Measurements from ENCODE around the gene HOXC5.
A peak's percentile ranks its signal among the peaks of the same experiment; 100 is the strongest.

Gene HOXC5

DNA sequence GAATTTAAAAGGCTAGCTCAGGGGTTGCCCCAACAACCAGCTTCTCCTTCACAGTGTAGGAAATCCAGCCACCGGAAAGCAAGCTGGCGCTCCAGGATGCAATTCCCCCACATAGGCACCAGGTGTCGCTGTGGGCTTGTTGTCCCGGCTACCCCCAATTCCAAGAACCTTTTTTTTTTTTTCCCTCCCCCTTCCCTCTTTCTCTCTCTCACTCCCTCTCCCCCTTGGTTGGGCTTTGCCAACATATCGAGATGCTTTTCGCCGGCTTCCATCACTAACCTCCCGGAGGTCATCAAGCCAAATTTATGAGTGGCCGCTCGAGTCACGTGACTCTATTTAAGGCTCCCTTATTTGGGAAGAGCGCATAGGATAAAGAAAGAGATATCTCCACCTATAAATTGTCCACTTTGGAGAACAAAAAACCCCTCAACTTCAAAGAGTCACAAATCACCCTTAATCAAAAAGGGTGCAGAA lies at the start of gene HOXC5:
TSS of gene HOXC5 (plus strand) at position 424 of the 474 bp plus-strand sequence. CDS start 73 bp downstream, outside the sequence.
- DNase-seq (ENCODE audit: low spot score): peak; percentile 81

DNA sequence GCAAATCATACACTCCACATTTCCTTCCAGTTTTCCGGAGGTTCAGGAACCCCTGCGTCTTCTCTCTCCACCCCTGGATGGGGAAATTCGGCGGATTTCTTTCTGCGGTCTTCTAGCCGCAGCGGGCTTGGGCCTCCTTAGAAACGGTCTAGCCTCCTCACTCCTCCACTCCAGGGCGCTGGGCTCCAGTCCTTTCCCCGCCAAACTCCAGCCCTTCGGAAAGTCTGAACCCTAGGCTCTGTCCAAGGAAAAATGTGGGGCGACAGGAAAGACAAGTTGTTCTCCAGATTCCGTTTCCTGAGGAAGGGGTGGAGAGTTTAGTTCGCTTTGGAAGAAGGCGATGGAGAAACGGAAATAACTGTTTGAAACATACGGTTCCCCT lies 49.3 kb upstream of the HOXC5 start:
- no peak for DNase-seq (ENCODE audit: low spot score)

DNA sequence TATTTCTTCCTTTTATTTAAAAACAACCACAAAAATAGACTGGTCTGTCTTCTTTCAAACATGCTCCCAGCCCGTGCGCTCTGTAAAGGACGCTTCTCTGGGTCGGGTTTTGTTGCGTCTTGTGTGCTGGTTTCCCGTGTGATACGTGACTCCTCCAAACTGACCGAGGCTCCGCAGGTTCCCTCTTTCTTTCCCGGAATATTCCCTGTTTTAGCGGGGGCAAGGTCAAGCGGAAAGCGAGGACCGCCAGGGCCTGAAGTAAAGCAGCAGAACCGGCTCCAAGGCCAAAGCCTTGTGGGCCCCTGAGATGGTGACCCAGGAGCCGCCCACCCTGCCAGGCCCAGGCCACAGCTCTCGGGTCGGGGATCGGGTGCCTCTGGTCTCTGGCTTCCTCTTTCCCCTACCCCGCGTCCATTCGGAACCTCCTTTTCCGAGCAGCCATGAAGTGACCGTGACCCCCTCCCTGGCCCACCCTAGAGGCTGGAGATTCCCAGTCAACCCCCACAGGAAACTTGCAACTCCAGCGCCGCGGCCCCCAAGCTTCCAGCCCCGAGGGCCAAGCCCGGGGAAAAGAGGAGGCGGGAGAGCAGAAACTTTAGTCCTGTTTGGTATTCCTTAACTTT lies 48.8 kb upstream of the HOXC5 start:
- no peak for DNase-seq (ENCODE audit: low spot score)

DNA sequence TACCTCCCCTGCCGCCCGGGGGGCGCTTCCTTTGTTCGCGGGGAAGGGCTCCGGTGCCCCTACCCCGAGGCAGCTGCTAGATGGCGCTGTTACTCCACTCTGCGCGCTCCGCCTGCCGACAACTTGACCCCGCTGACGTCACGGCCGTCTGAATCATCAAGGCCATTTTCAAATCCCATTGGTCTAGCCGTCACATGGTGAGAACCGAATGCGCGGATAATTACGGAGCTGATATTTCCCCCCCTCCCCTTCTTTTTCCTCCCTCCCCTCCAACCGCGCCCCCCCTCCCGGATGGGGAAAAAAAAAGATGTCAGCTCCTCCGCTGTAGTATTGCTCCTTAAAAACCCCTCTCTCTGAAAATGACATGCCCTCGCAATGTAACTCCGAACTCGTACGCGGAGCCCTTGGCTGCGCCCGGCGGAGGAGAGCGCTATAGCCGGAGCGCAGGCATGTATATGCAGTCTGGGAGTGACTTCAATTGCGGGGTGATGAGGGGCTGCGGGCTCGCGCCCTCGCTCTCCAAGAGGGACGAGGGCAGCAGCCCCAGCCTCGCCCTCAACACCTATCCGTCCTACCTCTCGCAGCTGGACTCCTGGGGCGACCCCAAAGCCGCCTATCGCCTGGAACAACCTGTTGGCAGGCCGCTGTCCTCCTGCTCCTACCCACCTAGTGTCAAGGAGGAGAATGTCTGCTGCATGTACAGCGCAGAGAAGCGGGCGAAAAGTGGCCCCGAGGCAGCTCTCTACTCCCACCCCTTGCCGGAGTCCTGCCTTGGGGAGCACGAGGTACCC lies 47.8 kb upstream of the HOXC5 start, which contains the start of gene HOXC10:
TSS of gene HOXC10 (plus strand) at position 246 of the 791 bp plus-strand sequence. CDS start at position 360, 114 bp downstream.
- DNase-seq (ENCODE audit: low spot score): peak; percentile 92

DNA sequence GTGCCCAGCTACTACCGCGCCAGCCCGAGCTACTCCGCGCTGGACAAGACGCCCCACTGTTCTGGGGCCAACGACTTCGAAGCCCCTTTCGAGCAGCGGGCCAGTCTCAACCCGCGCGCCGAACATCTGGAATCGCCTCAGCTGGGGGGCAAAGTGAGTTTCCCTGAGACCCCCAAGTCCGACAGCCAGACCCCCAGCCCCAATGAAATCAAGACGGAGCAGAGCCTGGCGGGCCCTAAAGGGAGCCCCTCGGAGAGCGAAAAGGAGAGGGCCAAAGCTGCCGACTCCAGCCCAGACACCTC lies 47.2 kb upstream of the HOXC5 start:
- no peak for DNase-seq (ENCODE audit: low spot score)

DNA sequence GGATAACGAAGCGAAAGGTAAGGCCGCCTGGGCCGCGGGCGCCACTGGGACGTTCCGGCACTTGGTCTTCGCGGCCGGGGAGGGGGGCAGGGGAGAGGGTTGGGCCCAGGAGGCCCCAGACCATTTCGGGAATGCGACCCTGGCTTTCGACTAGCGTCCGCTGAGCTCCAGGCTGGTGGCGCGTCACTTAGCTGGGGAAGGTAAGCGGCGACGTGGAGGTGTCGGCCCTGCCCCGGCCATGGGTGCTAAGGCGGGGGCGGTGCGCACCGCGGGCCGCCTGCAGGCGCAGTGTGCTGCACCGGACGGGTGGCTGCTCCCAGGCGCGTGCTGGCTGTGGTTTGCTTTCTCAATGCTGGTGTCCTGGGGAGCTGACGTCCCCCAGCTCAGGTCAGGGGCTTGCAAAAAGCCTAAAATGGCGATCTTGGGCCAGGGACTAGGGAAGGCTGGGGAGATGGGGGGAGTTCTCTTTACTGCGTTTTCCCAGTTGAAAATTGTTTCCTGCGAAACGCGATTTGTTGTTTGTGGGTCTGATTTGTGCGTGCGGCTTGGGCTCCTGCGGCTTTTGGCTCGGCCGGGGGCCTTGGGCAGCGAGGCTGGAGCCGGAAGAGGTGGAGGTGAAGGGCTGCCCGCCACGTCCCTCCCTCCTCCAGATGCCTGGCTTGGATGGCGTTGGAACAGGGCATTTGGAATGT lies 46.7 kb upstream of the HOXC5 start:
- peak; percentile 47 for DNase-seq (ENCODE audit: low spot score)

DNA sequence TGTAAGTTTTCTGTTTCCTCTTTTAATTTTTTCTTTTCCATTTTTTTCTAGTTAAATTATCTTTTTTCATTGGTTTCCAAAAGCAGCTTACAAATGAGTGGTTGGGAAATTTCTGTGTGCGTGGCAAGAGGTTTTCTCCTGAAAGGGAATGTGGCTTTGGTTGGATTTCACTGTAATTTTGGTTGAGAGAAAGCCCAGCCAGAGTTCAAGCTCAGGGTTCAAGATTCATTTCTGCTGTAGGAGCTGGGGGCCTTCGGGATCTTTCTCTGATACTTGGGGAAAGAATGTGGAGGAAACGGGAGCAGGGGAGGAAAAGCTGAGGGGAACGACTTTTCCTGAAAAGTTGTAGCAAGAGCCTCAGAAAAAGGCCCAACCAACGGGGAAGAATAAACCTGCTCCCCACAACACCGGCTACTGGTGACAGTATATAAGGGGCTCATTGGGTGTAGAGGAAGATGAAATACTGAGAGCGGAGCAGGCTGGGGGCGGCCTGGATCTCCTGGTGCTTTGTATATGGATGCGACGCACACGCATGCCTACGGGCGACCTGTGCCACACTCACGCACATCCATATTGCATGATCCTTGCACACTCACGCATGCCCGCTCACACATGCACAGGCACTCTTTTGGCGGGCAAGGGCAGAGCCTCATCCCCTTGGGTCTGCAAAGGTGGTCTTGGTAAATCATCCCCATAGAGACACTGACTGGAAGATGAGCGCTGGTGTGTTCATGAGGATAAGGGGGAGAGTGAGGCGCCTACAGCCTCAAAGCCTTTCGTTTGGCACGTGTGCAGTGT lies 46.0 kb upstream of the HOXC5 start:
- no peak for DNase-seq (ENCODE audit: low spot score)

DNA sequence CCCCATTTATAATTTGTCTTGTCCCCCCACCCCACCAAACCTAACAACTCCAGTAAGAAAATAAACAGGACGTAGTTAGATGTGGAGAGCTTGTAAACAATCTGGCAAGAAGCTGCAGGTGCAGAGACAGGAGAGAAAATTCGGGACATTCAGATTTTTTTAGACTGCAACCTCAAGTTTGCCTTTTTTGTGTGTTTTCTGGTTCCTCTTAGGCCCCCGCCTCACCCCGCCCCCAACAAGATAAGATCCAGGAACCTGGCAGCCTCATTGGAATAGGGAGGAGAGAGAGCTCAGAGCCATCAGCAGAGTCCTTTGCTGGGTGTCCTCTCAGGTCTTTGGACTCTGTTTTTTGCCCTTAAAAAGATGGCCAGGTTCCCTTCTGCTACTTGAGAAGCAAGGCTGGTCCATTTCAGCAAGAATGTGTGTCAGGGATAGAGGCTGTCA lies 45.0 kb upstream of the HOXC5 start:
- no peak for DNase-seq (ENCODE audit: low spot score)

DNA sequence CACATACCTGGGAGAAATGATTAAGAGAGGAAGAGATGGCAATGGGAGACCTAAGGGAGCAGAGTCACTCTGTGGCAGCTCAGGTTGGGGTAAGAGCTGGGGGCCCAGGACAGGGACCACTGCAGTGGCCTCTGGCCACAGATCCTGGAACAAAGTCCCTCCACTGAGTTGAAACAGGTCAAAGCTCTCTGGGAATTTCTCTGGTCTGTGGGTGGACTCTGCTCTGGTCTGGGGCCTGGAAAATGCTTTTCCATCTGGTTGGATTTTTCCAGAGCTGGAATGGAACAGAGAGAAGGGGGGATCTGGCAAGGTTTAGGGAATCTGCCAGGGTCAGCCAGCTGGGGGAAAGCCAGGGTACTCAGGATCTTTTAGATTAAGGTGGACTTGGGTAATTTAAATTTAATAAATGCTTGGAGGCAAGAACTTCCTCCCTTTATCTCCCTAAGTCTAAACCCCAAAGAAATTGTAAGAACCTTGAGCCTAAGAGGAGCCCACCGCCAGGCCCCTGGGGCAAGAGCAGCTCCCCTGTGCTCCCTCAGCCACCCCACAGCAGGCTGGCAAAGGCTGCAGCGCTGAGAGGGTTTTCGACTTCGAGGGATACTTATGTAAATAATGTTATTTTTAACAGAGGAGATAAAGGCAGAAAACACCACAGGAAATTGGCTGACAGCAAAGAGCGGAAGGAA lies 44.2 kb upstream of the HOXC5 start:
- DNase-seq (ENCODE audit: low spot score): no peak

DNA sequence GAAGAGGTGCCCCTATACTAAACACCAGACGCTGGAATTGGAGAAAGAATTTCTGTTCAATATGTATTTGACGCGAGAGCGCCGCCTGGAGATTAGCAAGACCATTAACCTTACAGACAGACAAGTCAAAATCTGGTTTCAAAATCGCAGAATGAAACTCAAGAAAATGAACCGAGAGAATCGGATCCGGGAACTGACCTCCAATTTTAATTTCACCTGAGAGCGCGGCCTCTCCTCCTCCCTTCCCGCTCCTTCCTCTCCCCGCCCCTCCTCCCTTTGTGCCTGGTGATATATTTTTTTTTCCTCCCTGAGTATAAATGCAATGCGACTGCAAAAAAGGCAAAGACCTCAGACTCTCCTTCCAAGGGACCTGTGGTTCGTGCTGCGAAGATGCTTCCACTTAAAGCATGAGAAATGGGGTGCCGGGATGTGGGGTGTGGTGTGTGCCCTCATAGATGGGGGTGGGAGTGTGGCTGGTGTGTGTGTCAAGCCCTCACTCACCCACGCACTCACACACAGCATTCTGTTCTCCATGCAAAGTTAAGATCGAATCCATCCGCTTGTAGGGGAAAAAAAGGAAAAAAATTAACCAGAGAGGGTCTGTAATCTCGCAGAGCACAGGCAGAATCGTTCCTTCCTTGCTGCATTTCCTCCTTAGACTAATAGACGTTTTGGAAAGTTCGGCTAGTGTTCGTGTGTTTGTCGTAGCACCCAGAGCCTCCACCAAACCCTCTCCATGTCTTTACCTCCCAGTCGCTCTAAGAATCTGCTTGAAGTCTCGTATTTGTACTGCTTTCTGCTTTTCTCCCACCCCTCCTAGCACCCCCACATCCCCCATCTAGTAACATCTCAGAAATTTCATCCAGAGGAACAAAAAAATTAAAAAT lies 43.4 kb upstream of the HOXC5 start:
- no peak for DNase-seq (ENCODE audit: low spot score)

DNA sequence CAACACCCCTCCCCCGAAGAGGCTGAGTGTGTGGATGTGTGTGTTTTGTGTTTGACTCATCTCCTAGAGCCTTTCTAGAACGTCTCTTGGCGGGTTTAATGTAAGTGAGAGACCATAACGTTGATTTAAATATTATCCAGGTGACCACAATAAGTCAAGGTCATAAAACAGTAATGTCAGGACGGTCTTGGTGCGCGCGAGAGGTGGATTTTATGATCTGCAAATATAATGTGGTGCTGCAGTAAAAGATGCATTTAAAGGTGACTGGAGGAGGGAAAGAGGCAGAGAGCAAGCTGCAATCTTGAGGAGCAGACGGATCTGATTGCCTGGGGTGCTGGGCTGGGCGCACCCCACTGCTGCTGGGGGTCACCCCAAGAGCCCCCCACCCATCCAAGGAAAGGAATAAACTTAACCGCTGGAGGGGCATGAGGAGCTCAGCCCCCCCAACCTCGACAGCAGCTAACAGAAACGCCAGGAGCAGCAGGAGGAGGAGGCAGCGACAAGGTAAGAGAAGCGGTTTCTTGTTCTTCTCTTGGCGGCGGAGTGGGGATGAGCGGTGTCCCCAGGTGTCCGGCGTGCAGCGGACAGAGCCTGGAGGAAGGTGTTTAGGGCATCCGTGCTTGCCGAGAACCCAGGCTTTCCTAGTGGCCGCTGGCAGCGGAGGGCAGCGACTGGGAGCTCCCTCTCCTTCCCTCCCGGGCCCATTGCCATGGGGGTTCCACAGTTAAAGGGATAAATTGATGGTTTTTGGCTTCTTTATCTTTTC lies 42.4 kb upstream of the HOXC5 start:
- no peak for DNase-seq (ENCODE audit: low spot score)

DNA sequence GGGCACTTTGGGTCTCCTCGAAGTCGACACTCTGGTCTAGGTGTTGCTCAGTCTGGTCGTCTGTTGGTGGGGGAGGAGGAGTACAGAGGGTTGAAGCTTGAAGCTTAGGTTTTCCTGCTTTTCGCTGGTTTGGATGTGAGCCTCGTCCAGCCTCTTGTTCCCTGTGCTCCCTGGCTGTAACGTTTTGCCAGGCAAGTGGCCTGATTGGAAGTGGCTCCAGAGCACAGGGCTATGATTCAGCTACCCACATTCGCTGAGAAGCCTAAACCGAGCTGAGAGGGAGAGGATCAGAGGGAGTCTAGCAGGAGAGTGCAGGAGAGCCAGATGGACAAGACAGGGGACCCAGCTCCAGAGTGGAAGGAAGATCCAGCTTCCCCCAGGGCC lies 41.8 kb upstream of the HOXC5 start:
- DNase-seq (ENCODE audit: low spot score): peak; percentile 79

DNA sequence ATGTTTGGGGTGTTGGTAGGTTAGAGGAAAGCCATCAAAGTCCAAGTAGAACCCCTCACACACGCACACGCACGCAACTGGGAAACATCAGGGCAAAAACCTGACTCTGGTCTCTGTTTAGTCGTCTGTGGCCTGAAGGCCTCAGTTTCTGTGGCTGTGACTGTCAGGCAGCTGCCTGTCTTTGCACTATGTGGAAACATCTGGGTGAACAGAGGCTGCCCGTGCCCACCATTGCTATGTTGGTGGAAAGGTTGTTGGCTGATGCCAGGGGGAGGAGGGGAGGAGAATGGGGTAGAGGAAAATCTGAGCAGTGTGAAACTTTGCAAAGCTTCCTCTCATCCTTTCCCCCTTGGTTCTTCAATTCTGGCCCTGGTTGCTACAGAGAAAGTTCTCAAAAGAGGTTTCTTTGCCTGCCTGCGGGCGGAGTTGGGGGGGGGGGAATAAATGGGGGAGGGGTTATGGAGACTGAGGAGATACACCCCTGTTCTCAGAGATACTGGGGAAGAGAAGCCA lies 40.4 kb upstream of the HOXC5 start:
- no peak for DNase-seq (ENCODE audit: low spot score)

DNA sequence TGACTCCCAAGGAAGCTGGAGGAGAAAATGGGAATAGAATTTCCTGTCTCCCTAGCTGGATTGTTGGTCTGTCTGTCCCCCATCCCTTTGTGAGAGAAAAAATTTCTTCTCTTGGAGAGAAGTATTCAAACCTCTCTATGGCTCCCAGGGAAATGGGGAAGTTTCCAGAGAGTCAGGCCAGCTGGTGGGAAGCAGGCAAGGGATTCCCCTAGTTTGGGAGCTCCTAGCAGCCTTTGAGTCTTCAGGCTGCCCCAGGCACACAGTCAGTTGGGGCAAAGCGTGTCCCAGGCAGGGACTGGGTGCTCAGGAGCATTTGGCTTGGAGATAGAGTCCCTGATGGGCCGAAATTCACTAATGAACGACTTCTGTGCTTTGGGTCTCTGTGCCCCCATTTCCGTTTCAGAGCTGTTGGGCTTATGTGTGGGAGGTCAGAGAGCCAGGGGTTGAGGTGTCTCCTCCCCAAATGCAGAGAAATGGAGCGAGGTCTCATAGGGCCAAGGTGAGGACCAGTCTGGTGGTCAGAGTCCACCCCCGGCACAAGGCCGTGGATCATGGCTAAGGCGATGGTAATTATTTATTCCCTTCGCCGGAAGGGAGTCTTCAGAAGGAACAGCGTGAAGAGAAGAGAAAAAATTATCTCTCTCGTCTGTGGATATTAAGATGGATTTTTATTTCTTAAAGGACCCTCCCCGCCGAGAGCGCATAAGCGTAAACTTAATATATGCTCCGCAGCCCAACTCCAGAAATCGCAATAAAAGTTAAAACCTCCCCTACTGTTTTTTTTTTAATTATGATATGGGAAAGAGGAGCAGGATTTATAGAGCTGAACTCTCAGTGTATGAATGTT lies 39.5 kb upstream of the HOXC5 start:
- no peak for DNase-seq (ENCODE audit: low spot score)

DNA sequence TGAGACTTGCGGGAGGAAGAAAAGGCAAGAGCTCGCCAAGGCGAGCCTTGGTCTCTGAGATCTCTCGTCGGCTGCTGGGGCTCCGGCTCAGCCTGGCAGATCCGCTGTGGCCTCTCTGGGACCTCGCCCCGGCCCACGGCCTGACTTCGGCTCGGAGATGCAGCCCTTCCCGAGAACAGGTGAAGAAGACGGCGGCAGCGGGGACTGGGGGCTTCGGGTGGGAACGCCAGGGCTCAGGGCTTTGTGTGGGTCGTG lies 38.9 kb upstream of the HOXC5 start:
- DNase-seq (ENCODE audit: low spot score): no peak

DNA sequence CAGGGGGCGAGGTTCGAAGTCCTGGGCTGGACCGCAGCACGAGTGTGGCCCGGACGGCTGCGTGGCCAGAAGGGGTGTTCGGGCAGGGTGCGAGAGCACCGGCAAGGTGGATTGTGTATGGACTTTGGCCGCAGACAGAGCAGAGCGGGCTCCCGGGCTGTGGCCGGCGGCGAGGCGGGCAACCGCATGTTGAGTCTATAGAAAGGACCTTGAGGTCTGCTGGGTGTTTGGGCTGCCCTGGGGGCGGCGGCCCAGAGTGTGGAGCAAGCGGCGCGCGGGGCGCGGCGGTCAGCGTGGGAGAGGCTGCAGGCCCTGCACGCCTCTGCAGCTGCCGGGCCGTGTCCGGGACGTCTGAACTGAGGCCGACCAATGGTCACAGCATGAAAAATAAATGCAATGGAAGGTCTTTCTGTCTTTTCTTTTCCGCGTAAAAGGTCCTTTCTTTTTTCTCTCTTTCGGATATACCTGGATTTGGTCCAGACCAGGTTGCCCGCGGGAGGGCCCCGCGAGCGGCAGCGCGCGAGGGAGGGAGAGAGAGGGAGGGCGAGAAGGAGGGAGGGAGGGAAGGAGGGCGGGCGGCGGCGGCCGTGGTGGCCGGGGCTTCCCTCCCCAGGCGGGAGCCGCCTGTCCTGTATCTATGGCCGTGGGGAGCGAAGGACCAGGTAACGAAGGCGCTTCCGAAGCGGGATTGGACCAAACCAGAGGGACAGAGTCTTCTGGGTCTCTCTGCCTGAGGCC lies 38.4 kb upstream of the HOXC5 start:
- DNase-seq (ENCODE audit: low spot score): no peak

DNA sequence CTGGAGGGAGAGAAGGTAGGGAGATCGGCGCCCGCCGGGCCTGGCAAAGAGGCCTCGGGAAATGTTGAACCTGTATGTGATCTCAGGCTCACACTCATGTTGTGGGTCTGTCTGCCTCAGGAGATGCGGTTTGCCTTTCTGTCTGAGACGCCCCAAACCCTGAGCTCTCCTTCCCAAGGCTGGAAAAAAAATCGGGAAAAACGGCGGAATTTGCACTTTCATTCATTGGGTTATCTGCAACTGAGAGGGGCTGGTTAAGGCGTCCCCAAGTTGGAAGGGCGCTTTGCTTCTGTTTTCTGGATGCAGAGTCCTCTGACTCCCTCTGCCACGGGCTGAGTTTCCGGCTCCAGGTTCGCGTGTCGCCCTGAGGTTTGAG lies 37.9 kb upstream of the HOXC5 start:
- DNase-seq (ENCODE audit: low spot score): no peak

Data from AG08395 (cell line).